ENCODE measurements around the gene TRAPPC10.

TRAPPC10 gene

GRCh38 chr21:44011579-44012473 is at the start of gene TRAPPC10:
Gene TRAPPC10, plus strand, starts transcription at chr21:44012309. Its CDS starts 185 bp downstream, at chr21:44012494.
- DNase-seq (ENCODE audit: low read depth in 2 of 2), result peak; percentile 54 to 80

GRCh38 chr21:43965911-43966585 is 46.1 kb upstream of the TRAPPC10 start:
- no peak for DNase-seq (ENCODE audit: low read depth in 2 of 2)

GRCh38 chr21:43966946-43967512 is 45.1 kb upstream of the TRAPPC10 start:
- DNase-seq (ENCODE audit: low read depth in 2 of 2), result no peak

GRCh38 chr21:43967981-43968380 is 44.1 kb upstream of the TRAPPC10 start:
- DNase-seq (ENCODE audit: low read depth in 2 of 2), result no peak

- no peak for DNase-seq (ENCODE audit: low read depth in 2 of 2)
Measured at GRCh38 chr21:43968410-43969114, 43.5 kb upstream of the TRAPPC10 start.

GRCh38 chr21:43969115-43969444 is 43.0 kb upstream of the TRAPPC10 start:
- DNase-seq (ENCODE audit: low read depth in 2 of 2), result no peak

- DNase-seq (ENCODE audit: low read depth in 2 of 2), result no peak
Measured at GRCh38 chr21:43970551-43970950, 41.6 kb upstream of the TRAPPC10 start.

GRCh38 chr21:43971201-43971991 is 40.7 kb upstream of the TRAPPC10 start:
- no peak for DNase-seq (ENCODE audit: low read depth in 2 of 2)

GRCh38 chr21:43971992-43972255 is 40.2 kb upstream of the TRAPPC10 start:
- DNase-seq (ENCODE audit: low read depth in 2 of 2), result no peak

GRCh38 chr21:43972850-43973633 is 39.1 kb upstream of the TRAPPC10 start:
- no peak for DNase-seq (ENCODE audit: low read depth in 2 of 2)

GRCh38 chr21:43973634-43973955 is 38.5 kb upstream of the TRAPPC10 start:
- DNase-seq (ENCODE audit: low read depth in 2 of 2), result no peak

GRCh38 chr21:43974791-43975468 is 37.2 kb upstream of the TRAPPC10 start:
- no peak for DNase-seq (ENCODE audit: low read depth in 2 of 2)

- DNase-seq (ENCODE audit: low read depth in 2 of 2), result peak; percentile 78 to 81
Measured at GRCh38 chr21:43975469-43976098, 36.5 kb upstream of the TRAPPC10 start.

- no peak for DNase-seq (ENCODE audit: low read depth in 2 of 2)
Measured at GRCh38 chr21:43976661-43977060, 35.4 kb upstream of the TRAPPC10 start.

- no peak for DNase-seq (ENCODE audit: low read depth in 2 of 2)
Measured at GRCh38 chr21:43978060-43978459, 34.0 kb upstream of the TRAPPC10 start.

GRCh38 chr21:43979654-43980053 is 32.5 kb upstream of the TRAPPC10 start:
- no peak for DNase-seq (ENCODE audit: low read depth in 2 of 2)

- DNase-seq (ENCODE audit: low read depth in 2 of 2), result no peak
Measured at GRCh38 chr21:43981151-43981870, 30.8 kb upstream of the TRAPPC10 start.

GRCh38 chr21:43981871-43982210 is 30.3 kb upstream of the TRAPPC10 start:
- DNase-seq (ENCODE audit: low read depth in 2 of 2), result no peak

GRCh38 chr21:43982489-43983078 is 29.5 kb upstream of the TRAPPC10 start:
- no peak for DNase-seq (ENCODE audit: low read depth in 2 of 2)

Measured in stimulated activated CD4-positive, alpha-beta T cell treated with anti-CD3 and anti-CD28 coated beads, Interleukin-1b, Interleukin-23, amount 100 ng/mL, for 4 hours (primary cell).